ENCODE results near the gene HEPH.
"Not testable (repeated sequence)": the region's sequence is repeated elsewhere in the genome, so short reads cannot be mapped to it uniquely, and the experiment has no call there.

HEPH gene, protein sequence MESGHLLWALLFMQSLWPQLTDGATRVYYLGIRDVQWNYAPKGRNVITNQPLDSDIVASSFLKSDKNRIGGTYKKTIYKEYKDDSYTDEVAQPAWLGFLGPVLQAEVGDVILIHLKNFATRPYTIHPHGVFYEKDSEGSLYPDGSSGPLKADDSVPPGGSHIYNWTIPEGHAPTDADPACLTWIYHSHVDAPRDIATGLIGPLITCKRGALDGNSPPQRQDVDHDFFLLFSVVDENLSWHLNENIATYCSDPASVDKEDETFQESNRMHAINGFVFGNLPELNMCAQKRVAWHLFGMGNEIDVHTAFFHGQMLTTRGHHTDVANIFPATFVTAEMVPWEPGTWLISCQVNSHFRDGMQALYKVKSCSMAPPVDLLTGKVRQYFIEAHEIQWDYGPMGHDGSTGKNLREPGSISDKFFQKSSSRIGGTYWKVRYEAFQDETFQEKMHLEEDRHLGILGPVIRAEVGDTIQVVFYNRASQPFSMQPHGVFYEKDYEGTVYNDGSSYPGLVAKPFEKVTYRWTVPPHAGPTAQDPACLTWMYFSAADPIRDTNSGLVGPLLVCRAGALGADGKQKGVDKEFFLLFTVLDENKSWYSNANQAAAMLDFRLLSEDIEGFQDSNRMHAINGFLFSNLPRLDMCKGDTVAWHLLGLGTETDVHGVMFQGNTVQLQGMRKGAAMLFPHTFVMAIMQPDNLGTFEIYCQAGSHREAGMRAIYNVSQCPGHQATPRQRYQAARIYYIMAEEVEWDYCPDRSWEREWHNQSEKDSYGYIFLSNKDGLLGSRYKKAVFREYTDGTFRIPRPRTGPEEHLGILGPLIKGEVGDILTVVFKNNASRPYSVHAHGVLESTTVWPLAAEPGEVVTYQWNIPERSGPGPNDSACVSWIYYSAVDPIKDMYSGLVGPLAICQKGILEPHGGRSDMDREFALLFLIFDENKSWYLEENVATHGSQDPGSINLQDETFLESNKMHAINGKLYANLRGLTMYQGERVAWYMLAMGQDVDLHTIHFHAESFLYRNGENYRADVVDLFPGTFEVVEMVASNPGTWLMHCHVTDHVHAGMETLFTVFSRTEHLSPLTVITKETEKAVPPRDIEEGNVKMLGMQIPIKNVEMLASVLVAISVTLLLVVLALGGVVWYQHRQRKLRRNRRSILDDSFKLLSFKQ

GRCh38 chrX:66163849-66164411 is at the start of gene HEPH:
Gene HEPH (plus strand): TSS chrX:66164247. CDS start chrX:66170571, 6,324 bp downstream.
- POLR2A ChIA-PET = no interaction called here
- TF ChIP-seq, protein P1, sequence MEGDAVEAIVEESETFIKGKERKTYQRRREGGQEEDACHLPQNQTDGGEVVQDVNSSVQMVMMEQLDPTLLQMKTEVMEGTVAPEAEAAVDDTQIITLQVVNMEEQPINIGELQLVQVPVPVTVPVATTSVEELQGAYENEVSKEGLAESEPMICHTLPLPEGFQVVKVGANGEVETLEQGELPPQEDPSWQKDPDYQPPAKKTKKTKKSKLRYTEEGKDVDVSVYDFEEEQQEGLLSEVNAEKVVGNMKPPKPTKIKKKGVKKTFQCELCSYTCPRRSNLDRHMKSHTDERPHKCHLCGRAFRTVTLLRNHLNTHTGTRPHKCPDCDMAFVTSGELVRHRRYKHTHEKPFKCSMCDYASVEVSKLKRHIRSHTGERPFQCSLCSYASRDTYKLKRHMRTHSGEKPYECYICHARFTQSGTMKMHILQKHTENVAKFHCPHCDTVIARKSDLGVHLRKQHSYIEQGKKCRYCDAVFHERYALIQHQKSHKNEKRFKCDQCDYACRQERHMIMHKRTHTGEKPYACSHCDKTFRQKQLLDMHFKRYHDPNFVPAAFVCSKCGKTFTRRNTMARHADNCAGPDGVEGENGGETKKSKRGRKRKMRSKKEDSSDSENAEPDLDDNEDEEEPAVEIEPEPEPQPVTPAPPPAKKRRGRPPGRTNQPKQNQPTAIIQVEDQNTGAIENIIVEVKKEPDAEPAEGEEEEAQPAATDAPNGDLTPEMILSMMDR (IDR thresholded peaks at IDR 0.05; ENCODE audit: control extremely low read depth, extremely low read depth, low read depth, missing control alignments) = no peak
- DNase-seq (ENCODE audit: extremely low spot score) = peak; percentile 14
- CTCF ChIA-PET = interaction anchor here (0.9 to 1.7 kb wide), 2 partner anchors 16 to 117 kb away, joined by 4 to 5 read pairs; no protein-coding TSS in a partner anchor

GRCh38 chrX:66118722-66119121 is 45.3 kb upstream of the HEPH start:
- CTCF ChIA-PET; DNase-seq (ENCODE audit: extremely low spot score); POLR2A ChIA-PET: not testable (repeated sequence)

- DNase-seq (ENCODE audit: extremely low spot score); CTCF ChIA-PET; POLR2A ChIA-PET: not testable (repeated sequence)
Measured at GRCh38 chrX:66121354-66121753, 42.7 kb upstream of the HEPH start.

DNA sequence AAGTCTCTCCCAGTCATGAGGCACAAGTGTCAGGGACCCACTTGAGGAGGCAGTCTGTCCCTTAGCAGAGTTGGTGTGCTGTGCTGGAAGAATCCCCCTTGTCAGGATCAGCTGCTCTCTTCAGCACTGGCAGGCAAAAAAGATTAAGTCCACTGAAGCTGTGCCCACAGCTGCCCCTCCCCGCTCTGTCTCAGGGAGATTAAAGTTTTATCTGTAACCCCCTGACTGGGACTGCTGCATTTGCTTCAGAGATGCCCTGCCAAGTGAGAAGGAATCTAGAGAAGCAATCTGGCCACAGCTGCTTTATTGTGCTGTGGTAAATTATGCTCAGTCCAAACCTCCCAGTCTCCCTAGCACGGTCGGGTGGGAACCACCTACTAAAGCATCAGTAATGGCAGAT is 37.4 kb upstream of the HEPH start:
- ChIA-PET CTCF (interaction anchor here (1.3 kb wide), 1 partner anchor 14 kb away, joined by 3 read pairs; no protein-coding TSS in a partner anchor), POLR2A (no interaction called here)

GRCh38 chrX:66130469-66130868 is 33.6 kb upstream of the HEPH start:
- CTCF ChIA-PET = no interaction called here
- TF ChIP-seq, protein P1 (IDR thresholded peaks at IDR 0.05; ENCODE audit: control extremely low read depth, extremely low read depth, low read depth, missing control alignments) = no peak
- DNase-seq (ENCODE audit: extremely low spot score) = no peak
- POLR2A ChIA-PET = no interaction called here

More for the DNA sequence above, 37.4 kb upstream of the HEPH start:
- TF ChIP-seq, protein P1 (IDR thresholded peaks at IDR 0.05; ENCODE audit: control extremely low read depth, extremely low read depth, low read depth, missing control alignments) = no peak
- no peak for DNase-seq (ENCODE audit: extremely low spot score)

GRCh38 chrX:66135284-66135683 is 28.8 kb upstream of the HEPH start:
- POLR2A ChIA-PET; DNase-seq (ENCODE audit: extremely low spot score); CTCF ChIA-PET: not testable (repeated sequence)

DNA sequence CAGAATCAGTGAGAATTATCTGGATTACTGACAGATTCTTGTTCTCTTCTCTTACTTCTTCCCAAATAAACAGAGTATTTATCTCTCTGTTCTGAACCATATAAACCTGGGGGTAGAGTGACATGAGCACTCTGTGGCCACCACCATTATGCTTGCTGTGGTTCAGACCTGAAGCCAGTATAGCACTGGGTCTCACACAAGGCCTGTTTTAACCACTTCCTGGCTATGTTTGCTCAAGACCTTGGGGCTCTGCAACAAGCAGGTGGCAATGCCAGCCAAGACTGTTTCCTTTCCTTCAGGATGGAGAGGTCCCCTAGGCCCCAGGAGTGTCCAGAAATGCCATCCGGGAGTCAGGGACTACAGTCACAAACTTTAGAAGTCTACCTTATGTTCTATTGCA is 21.7 kb upstream of the HEPH start:
- DNase-seq (ENCODE audit: extremely low spot score) = no peak
- TF ChIP-seq, protein P1 (IDR thresholded peaks at IDR 0.05; ENCODE audit: control extremely low read depth, extremely low read depth, low read depth, missing control alignments) = no peak
- POLR2A ChIA-PET = no interaction called here
- CTCF ChIA-PET = no interaction called here
